ENCODE results near the gene AFG3L2.
A peak's percentile ranks its signal among the peaks of the same experiment; 100 is the strongest.

AFG3L2 gene

GRCh38 chr18:12397793-12398192 is 20.8 kb upstream of the AFG3L2 start:
- Histone ChIP-seq H3K27me3 (ENCODE audit: control insufficient read depth, insufficient read depth, low read length) (no peaks in the 10 kb centered on the region), H3K9me3 (ENCODE audit: control insufficient read depth, low read length) (no peaks in the 10 kb centered on the region), H3K4me2 (ENCODE audit: low read length) (no peak overlapping the region), H3K4me3 (ENCODE audit: low read depth, low read length) (no peak overlapping the region), H3K36me3 (ENCODE audit: control insufficient read depth, insufficient read depth, low read length) (no peaks in the 10 kb centered on the region), H2AFZ (no peak overlapping the region), H3K27ac (no peak overlapping the region), H3K79me2 (no peaks in the 10 kb centered on the region), H3K9ac (no peak overlapping the region), H3K4me1 (no peaks in the 10 kb centered on the region)
- TF ChIP-seq CTCF (IDR thresholded peaks at IDR 0.05) = no peak

- Histone ChIP-seq H3K79me2 (no peaks in the 10 kb centered on the region), H3K9ac (no peak overlapping the region), H3K9me3 (ENCODE audit: control insufficient read depth, low read length) (no peaks in the 10 kb centered on the region), H2AFZ (no peak overlapping the region), H3K27me3 (ENCODE audit: control insufficient read depth, insufficient read depth, low read length) (no peaks in the 10 kb centered on the region), H3K36me3 (ENCODE audit: control insufficient read depth, insufficient read depth, low read length) (no peaks in the 10 kb centered on the region), H3K27ac (no peak overlapping the region), H3K4me2 (ENCODE audit: low read length) (no peak overlapping the region), H3K4me1 (no peaks in the 10 kb centered on the region), H3K4me3 (ENCODE audit: low read depth, low read length) (no peak overlapping the region)
- TF ChIP-seq CTCF (IDR thresholded peaks at IDR 0.05) = no peak
These were observed 20.2 kb upstream of the AFG3L2 start for GRCh38 chr18:12397254-12397653.

- no peak overlapping the region for H2AFZ ChIP-seq
- no peaks in the 10 kb centered on the region for H3K27me3 ChIP-seq (ENCODE audit: control insufficient read depth, insufficient read depth, low read length)
- H3K4me1 ChIP-seq = no peaks in the 10 kb centered on the region
- no peak overlapping the region for H3K9ac ChIP-seq
- no peak overlapping the region for H3K27ac ChIP-seq
- no peaks in the 10 kb centered on the region for H3K36me3 ChIP-seq (ENCODE audit: control insufficient read depth, insufficient read depth, low read length)
- peak; percentile 32 for TF ChIP-seq CTCF (IDR thresholded peaks at IDR 0.05)
- H3K4me2 ChIP-seq (ENCODE audit: low read length) = no peak overlapping the region
- no peaks in the 10 kb centered on the region for H3K9me3 ChIP-seq (ENCODE audit: control insufficient read depth, low read length)
- no peaks in the 10 kb centered on the region for H3K79me2 ChIP-seq
- no peak overlapping the region for H3K4me3 ChIP-seq (ENCODE audit: low read depth, low read length)
These were observed 17.4 kb upstream of the AFG3L2 start for GRCh38 chr18:12394428-12394827.

- no peak overlapping the region for H3K27ac ChIP-seq
- no peaks in the 10 kb centered on the region for H3K79me2 ChIP-seq
- no peak overlapping the region for H3K9ac ChIP-seq
- H3K4me2 ChIP-seq (ENCODE audit: low read length) = no peak overlapping the region
- no peaks in the 10 kb centered on the region for H3K9me3 ChIP-seq (ENCODE audit: control insufficient read depth, low read length)
- H3K4me3 ChIP-seq (ENCODE audit: low read depth, low read length) = no peak overlapping the region
- H3K4me1 ChIP-seq = no peaks in the 10 kb centered on the region
- TF ChIP-seq CTCF (IDR thresholded peaks at IDR 0.05) = no peak
- no peaks in the 10 kb centered on the region for H3K36me3 ChIP-seq (ENCODE audit: control insufficient read depth, insufficient read depth, low read length)
- H2AFZ ChIP-seq = no peak overlapping the region
- H3K27me3 ChIP-seq (ENCODE audit: control insufficient read depth, insufficient read depth, low read length) = no peaks in the 10 kb centered on the region
These were observed 17.0 kb upstream of the AFG3L2 start for GRCh38 chr18:12393998-12394397.

- Histone ChIP-seq H3K27me3 (ENCODE audit: control insufficient read depth, insufficient read depth, low read length) (no peaks in the 10 kb centered on the region), H3K36me3 (ENCODE audit: control insufficient read depth, insufficient read depth, low read length) (no peaks in the 10 kb centered on the region), H3K4me3 (ENCODE audit: low read depth, low read length) (no peak overlapping the region), H3K9me3 (ENCODE audit: control insufficient read depth, low read length) (no peaks in the 10 kb centered on the region), H2AFZ (no peak overlapping the region), H3K4me2 (ENCODE audit: low read length) (no peak overlapping the region), H3K9ac (no peak overlapping the region), H3K79me2 (no peaks in the 10 kb centered on the region), H3K4me1 (no peaks in the 10 kb centered on the region), H3K27ac (no peak overlapping the region)
- TF ChIP-seq CTCF (IDR thresholded peaks at IDR 0.05) = no peak
These were observed 16.5 kb upstream of the AFG3L2 start for GRCh38 chr18:12393510-12393909.

Measured in parathyroid adenoma (tissue), 2 donors.